ENCODE results near the gene KLK1. TPM values are rescaled to one million over a fixed set of nuclear protein-coding genes. Genes with fewer than 3 reads are reported as not detected.

Gene KLK1
- total and polyA plus RNA-seq, 5 donors from 2014 or later, result 0.47 to 0.48 TPM; not detected in 3

DNA sequence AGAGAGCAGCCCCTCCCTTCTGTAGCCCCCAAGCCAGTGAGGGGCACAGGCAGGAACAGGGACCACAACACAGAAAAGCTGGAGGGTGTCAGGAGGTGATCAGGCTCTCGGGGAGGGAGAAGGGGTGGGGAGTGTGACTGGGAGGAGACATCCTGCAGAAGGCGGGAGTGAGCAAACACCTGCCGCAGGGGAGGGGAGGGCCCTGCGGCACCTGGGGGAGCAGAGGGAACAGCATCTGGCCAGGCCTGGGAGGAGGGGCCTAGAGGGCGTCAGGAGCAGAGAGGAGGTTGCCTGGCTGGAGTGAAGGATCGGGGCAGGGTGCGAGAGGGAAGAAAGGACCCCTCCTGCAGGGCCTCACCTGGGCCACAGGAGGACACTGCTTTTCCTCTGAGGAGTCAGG, 35.3 kb upstream of the KLK1 start:
- no peaks in the 10 kb centered on the region for H3K4me1 Mint-ChIP-seq
- Histone ChIP-seq H3K27ac (ENCODE audit: insufficient read depth, low read length, poor library complexity, severe bottlenecking) (no peak overlapping the region), H3K9me3 (ENCODE audit: control insufficient read depth in 2 of 2, low read length in 2 of 2) (peaks cover 0 to 4% of the 10 kb centered on the region in 2 experiments), H3K4me3 (ENCODE audit: low read depth, low read length) (no peak overlapping the region), H3K27me3 (ENCODE audit: control insufficient read depth, insufficient read depth, low read length) (no peaks in the 10 kb centered on the region), H3K36me3 (ENCODE audit: control insufficient read depth, insufficient read depth, low read length) (no peaks in the 10 kb centered on the region), H3K4me1 (ENCODE audit: control insufficient read depth, insufficient read depth, low read length, poor library complexity, severe bottlenecking) (no peaks in the 10 kb centered on the region)
- DNase-seq (no peak), ATAC-seq (ENCODE audit: low read depth in 2 of 2) (no peak)
- H3K27ac Mint-ChIP-seq, result no peak overlapping the region
- H3K36me3 Mint-ChIP-seq, result no peaks in the 10 kb centered on the region
- no peak overlapping the region for H3K4me3 Mint-ChIP-seq
- peaks cover 29% of the 10 kb centered on the region for H3K27me3 Mint-ChIP-seq
- H3K9me3 Mint-ChIP-seq, result peaks cover 0 to 15% (median 1%) of the 10 kb centered on the region in 7 donors

DNA sequence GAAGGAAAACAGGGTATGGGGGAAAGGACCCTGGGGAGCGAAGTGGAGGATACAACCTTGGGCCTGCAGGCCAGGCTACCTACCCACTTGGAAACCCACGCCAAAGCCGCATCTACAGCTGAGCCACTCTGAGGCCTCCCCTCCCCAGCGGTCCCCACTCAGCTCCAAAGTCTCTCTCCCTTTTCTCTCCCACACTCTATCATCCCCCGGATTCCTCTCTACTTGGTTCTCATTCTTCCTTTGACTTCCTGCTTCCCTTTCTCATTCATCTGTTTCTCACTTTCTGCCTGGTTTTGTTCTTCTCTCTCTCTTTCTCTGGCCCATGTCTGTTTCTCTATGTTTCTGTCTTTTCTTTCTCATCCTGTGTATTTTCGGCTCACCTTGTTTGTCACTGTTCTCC, 33.8 kb upstream of the KLK1 start:
- Histone ChIP-seq H3K4me3 (ENCODE audit: low read depth, low read length) (no peak overlapping the region), H3K27ac (ENCODE audit: insufficient read depth, low read length, poor library complexity, severe bottlenecking) (no peak overlapping the region), H3K36me3 (ENCODE audit: control insufficient read depth, insufficient read depth, low read length) (no peaks in the 10 kb centered on the region), H3K27me3 (ENCODE audit: control insufficient read depth, insufficient read depth, low read length) (no peaks in the 10 kb centered on the region), H3K4me1 (ENCODE audit: control insufficient read depth, insufficient read depth, low read length, poor library complexity, severe bottlenecking) (no peaks in the 10 kb centered on the region), H3K9me3 (ENCODE audit: control insufficient read depth in 2 of 2, low read length in 2 of 2) (peaks cover 0 to 4% of the 10 kb centered on the region in 2 experiments)
- peak overlapping the region in 1 of 3 donors; percentile 10 for H3K27ac Mint-ChIP-seq
- DNase-seq (no peak), ATAC-seq (ENCODE audit: low read depth in 2 of 2) (no peak)
- no peaks in the 10 kb centered on the region for H3K4me1 Mint-ChIP-seq
- no peaks in the 10 kb centered on the region for H3K36me3 Mint-ChIP-seq
- peaks cover 24% of the 10 kb centered on the region for H3K27me3 Mint-ChIP-seq
- H3K4me3 Mint-ChIP-seq, result no peak overlapping the region
- peaks cover 0 to 15% (median 0%) of the 10 kb centered on the region in 7 donors for H3K9me3 Mint-ChIP-seq

DNA sequence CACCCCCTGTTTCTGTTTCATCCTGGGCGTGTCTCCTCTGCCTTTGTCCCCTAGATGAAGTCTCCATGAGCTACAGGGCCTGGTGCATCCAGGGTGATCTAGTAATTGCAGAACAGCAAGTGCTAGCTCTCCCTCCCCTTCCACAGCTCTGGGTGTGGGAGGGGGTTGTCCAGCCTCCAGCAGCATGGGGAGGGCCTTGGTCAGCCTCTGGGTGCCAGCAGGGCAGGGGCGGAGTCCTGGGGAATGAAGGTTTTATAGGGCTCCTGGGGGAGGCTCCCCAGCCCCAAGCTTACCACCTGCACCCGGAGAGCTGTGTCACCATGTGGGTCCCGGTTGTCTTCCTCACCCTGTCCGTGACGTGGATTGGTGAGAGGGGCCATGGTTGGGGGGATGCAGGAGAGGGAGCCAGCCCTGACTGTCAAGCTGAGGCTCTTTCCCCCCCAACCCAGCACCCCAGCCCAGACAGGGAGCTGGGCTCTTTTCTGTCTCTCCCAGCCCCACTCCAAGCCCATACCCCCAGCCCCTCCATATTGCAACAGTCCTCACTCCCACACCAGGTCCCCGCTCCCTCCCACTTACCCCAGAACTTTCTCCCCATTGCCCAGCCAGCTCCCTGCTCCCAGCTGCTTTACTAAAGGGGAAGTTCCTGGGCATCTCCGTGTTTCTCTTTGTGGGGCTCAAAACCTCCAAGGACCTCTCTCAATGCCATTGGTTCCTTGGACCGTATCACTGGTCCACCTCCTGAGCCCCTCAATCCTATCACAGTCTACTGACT, 31.2 kb upstream of the KLK1 start, which contains the start of gene KLK3:
TSS of gene KLK3 (plus strand) at position 280 of the 775 bp plus-strand sequence. CDS start at position 321, 41 bp downstream.
- no peaks in the 10 kb centered on the region for H3K9me3 ChIP-seq (ENCODE audit: control insufficient read depth in 2 of 2, low read length in 2 of 2)
- no peaks in the 10 kb centered on the region for H3K4me1 ChIP-seq (ENCODE audit: control insufficient read depth, insufficient read depth, low read length, poor library complexity, severe bottlenecking)
- no peaks in the 10 kb centered on the region for H3K36me3 ChIP-seq (ENCODE audit: control insufficient read depth, insufficient read depth, low read length)
- Mint-ChIP-seq H3K4me3 (no peak within 1 kb of the TSS), H3K27me3 (peaks cover 20% of the 10 kb centered on the region), H3K9me3 (peaks cover 0 to 5% (median 0%) of the 10 kb centered on the region in 7 donors), H3K36me3 (no peaks in the 10 kb centered on the region), H3K27ac (peak within 1 kb of the TSS in 1 of 3 donors; percentile 62), H3K4me1 (no peaks in the 10 kb centered on the region)
- no peak within 1 kb of the TSS for H3K4me3 ChIP-seq (ENCODE audit: low read depth, low read length)
- H3K27me3 ChIP-seq (ENCODE audit: control insufficient read depth, insufficient read depth, low read length), result peaks cover 2% of the 10 kb centered on the region
- DNase-seq, result no peak
- H3K27ac ChIP-seq (ENCODE audit: insufficient read depth, low read length, poor library complexity, severe bottlenecking), result no peak within 1 kb of the TSS
- no peak for ATAC-seq (ENCODE audit: low read depth in 2 of 2)

DNA sequence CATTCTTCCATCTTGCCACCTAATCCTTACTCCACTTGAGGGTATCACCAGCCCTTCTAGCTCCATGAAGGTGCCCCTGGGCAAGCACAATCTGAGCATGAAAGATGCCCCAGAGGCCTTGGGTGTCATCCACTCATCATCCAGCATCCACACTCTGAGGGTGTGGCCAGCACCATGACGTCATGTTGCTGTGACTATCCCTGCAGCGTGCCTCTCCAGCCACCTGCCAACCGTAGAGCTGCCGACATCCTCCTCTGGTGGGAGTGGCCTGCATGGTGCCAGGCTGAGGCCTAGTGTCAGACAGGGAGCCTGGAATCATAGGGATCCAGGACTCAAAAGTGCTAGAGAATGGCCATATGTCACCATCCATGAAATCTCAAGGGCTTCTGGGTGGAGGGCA, 28.0 kb upstream of the KLK1 start:
- H3K27me3 ChIP-seq (ENCODE audit: control insufficient read depth, insufficient read depth, low read length), result peaks cover 2% of the 10 kb centered on the region
- Mint-ChIP-seq H3K36me3 (no peaks in the 10 kb centered on the region), H3K27ac (no peak overlapping the region), H3K9me3 (peaks cover 0 to 5% (median 0%) of the 10 kb centered on the region in 7 donors), H3K27me3 (peaks cover 6% of the 10 kb centered on the region), H3K4me3 (no peak overlapping the region), H3K4me1 (no peaks in the 10 kb centered on the region)
- H3K36me3 ChIP-seq (ENCODE audit: control insufficient read depth, insufficient read depth, low read length), result no peaks in the 10 kb centered on the region
- H3K27ac ChIP-seq (ENCODE audit: insufficient read depth, low read length, poor library complexity, severe bottlenecking), result no peak overlapping the region
- no peaks in the 10 kb centered on the region for H3K4me1 ChIP-seq (ENCODE audit: control insufficient read depth, insufficient read depth, low read length, poor library complexity, severe bottlenecking)
- H3K4me3 ChIP-seq (ENCODE audit: low read depth, low read length), result no peak overlapping the region
- no peaks in the 10 kb centered on the region for H3K9me3 ChIP-seq (ENCODE audit: control insufficient read depth in 2 of 2, low read length in 2 of 2)
- DNase-seq (no peak), ATAC-seq (ENCODE audit: low read depth in 2 of 2) (no peak)

DNA sequence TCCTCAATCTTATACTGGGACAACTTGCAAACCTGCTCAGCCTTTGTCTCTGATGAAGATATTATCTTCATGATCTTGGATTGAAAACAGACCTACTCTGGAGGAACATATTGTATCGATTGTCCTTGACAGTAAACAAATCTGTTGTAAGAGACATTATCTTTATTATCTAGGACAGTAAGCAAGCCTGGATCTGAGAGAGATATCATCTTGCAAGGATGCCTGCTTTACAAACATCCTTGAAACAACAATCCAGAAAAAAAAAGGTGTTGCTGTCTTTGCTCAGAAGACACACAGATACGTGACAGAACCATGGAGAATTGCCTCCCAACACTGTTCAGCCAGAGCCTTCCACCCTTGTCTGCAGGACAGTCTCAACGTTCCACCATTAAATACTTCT, 27.2 kb upstream of the KLK1 start:
- Histone ChIP-seq H3K36me3 (ENCODE audit: control insufficient read depth, insufficient read depth, low read length) (no peaks in the 10 kb centered on the region), H3K4me1 (ENCODE audit: control insufficient read depth, insufficient read depth, low read length, poor library complexity, severe bottlenecking) (no peaks in the 10 kb centered on the region), H3K27me3 (ENCODE audit: control insufficient read depth, insufficient read depth, low read length) (peaks cover 2% of the 10 kb centered on the region), H3K27ac (ENCODE audit: insufficient read depth, low read length, poor library complexity, severe bottlenecking) (no peak overlapping the region), H3K9me3 (ENCODE audit: control insufficient read depth in 2 of 2, low read length in 2 of 2) (no peaks in the 10 kb centered on the region), H3K4me3 (ENCODE audit: low read depth, low read length) (no peak overlapping the region)
- ATAC-seq (ENCODE audit: low read depth in 2 of 2) (no peak), DNase-seq (no peak)
- Mint-ChIP-seq H3K27me3 (peaks cover 6% of the 10 kb centered on the region), H3K36me3 (no peaks in the 10 kb centered on the region), H3K27ac (no peak overlapping the region), H3K4me3 (no peak overlapping the region), H3K4me1 (no peaks in the 10 kb centered on the region), H3K9me3 (peaks cover 0 to 5% (median 0%) of the 10 kb centered on the region in 7 donors)

DNA sequence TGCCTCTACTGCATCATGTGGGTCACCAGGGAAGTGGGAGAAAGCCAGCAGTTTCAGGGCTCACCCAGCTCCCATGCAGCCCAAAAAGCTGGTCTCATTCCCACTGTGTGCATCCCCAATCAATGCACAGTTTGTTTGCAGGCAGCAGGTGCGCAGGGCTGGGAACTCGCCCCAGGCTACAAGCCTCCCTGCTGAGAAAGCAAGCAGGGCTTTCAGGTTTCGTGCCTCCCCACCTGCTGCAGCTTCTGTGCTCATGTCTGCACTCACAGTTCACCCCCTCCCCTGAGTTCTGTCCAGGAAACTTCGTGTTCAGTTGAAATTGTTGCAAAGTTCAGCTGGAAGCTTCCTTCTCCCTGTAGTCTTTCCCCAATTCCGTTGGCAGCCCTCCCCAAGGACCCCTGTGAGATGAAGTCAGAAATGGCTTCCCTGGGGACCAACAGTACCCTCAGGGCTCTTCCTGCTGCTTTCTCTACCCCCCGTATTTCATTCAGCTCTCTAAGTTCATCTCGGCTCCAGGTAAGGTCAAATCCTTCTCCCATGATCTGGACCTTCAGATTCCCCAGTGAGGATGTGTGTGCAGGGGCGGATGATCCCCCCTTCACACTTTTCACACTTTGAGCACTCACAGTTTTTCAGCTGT, 20.8 kb upstream of the KLK1 start:
- Histone ChIP-seq H3K27ac (ENCODE audit: insufficient read depth, low read length, poor library complexity, severe bottlenecking) (no peak overlapping the region), H3K4me3 (ENCODE audit: low read depth, low read length) (no peak overlapping the region), H3K36me3 (ENCODE audit: control insufficient read depth, insufficient read depth, low read length) (no peaks in the 10 kb centered on the region), H3K27me3 (ENCODE audit: control insufficient read depth, insufficient read depth, low read length) (no peaks in the 10 kb centered on the region), H3K9me3 (ENCODE audit: control insufficient read depth in 2 of 2, low read length in 2 of 2) (peaks cover 0 to 8% of the 10 kb centered on the region in 2 experiments), H3K4me1 (ENCODE audit: control insufficient read depth, insufficient read depth, low read length, poor library complexity, severe bottlenecking) (no peaks in the 10 kb centered on the region)
- H3K27me3 Mint-ChIP-seq, result peaks cover 18% of the 10 kb centered on the region
- H3K9me3 Mint-ChIP-seq, result peaks cover 0 to 21% (median 3%) of the 10 kb centered on the region in 7 donors
- H3K4me3 Mint-ChIP-seq, result no peak overlapping the region
- no peaks in the 10 kb centered on the region for H3K36me3 Mint-ChIP-seq
- no peak for ATAC-seq (ENCODE audit: low read depth in 2 of 2)
- H3K4me1 Mint-ChIP-seq, result no peaks in the 10 kb centered on the region
- no peak overlapping the region for H3K27ac Mint-ChIP-seq
- DNase-seq, result no peak

DNA sequence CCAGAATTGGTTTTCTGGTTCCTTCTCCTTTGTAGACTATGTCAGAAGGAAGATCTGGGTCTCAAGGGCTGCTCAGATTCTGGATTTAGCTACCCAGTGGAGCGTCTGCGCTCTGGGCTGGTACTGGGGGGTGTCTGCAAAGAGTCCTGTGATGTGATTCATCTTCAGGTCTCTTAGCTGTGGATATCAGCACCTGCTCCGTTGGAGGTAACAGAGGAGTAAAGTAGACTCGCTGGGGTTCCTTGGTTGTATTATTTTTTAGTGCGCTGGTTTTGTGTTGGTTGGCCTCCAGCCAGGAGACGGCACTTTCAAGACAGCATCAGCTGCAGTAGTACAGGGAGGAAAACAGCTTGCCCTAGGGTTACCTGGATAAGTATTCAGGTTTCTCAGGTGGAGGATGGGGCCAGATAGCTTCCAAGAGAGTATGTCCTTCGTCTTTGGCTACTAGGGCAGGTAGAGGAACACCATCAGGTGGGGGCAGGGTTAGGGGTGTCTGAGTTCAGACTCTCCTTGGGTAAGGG, 20.2 kb upstream of the KLK1 start:
- Mint-ChIP-seq H3K4me1 (no peaks in the 10 kb centered on the region), H3K27ac (no peak overlapping the region), H3K27me3 (peaks cover 18% of the 10 kb centered on the region), H3K9me3 (peaks cover 0 to 21% (median 3%) of the 10 kb centered on the region in 7 donors), H3K36me3 (no peaks in the 10 kb centered on the region), H3K4me3 (no peak overlapping the region)
- ATAC-seq (ENCODE audit: low read depth in 2 of 2) (no peak), DNase-seq (no peak)
- Histone ChIP-seq H3K4me1 (ENCODE audit: control insufficient read depth, insufficient read depth, low read length, poor library complexity, severe bottlenecking) (no peaks in the 10 kb centered on the region), H3K27me3 (ENCODE audit: control insufficient read depth, insufficient read depth, low read length) (no peaks in the 10 kb centered on the region), H3K9me3 (ENCODE audit: control insufficient read depth in 2 of 2, low read length in 2 of 2) (peaks cover 0 to 8% of the 10 kb centered on the region in 2 experiments), H3K4me3 (ENCODE audit: low read depth, low read length) (no peak overlapping the region), H3K27ac (ENCODE audit: insufficient read depth, low read length, poor library complexity, severe bottlenecking) (no peak overlapping the region), H3K36me3 (ENCODE audit: control insufficient read depth, insufficient read depth, low read length) (no peaks in the 10 kb centered on the region)
